ENCODE results near the gene LCTL.

LCTL gene, protein sequence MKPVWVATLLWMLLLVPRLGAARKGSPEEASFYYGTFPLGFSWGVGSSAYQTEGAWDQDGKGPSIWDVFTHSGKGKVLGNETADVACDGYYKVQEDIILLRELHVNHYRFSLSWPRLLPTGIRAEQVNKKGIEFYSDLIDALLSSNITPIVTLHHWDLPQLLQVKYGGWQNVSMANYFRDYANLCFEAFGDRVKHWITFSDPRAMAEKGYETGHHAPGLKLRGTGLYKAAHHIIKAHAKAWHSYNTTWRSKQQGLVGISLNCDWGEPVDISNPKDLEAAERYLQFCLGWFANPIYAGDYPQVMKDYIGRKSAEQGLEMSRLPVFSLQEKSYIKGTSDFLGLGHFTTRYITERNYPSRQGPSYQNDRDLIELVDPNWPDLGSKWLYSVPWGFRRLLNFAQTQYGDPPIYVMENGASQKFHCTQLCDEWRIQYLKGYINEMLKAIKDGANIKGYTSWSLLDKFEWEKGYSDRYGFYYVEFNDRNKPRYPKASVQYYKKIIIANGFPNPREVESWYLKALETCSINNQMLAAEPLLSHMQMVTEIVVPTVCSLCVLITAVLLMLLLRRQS

DNA sequence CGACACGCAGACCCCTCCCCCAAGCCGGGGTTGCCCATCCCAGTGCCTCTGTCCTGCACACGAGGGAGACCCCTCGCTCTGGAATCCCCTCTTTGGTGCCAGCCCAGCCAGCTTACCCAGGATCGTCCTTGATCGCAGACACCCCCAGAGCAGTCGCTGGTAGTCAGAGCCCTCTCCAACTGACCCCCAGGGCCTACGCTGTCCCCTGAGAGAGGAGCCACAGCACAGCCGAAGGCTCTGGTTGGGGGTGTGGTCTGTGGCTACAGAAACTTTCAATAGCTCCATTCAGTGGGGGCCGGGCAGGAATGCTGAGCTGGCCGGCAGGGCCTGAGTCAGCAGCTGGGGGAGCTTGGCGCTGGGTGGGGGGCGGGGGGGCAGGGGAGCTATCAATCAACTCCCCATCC is at the start of gene LCTL:
Gene LCTL (minus strand): TSS at position 258 of the 404 bp plus-strand sequence. CDS start 633 bp downstream, outside the sequence.
- DNase-seq, result no peak

DNA sequence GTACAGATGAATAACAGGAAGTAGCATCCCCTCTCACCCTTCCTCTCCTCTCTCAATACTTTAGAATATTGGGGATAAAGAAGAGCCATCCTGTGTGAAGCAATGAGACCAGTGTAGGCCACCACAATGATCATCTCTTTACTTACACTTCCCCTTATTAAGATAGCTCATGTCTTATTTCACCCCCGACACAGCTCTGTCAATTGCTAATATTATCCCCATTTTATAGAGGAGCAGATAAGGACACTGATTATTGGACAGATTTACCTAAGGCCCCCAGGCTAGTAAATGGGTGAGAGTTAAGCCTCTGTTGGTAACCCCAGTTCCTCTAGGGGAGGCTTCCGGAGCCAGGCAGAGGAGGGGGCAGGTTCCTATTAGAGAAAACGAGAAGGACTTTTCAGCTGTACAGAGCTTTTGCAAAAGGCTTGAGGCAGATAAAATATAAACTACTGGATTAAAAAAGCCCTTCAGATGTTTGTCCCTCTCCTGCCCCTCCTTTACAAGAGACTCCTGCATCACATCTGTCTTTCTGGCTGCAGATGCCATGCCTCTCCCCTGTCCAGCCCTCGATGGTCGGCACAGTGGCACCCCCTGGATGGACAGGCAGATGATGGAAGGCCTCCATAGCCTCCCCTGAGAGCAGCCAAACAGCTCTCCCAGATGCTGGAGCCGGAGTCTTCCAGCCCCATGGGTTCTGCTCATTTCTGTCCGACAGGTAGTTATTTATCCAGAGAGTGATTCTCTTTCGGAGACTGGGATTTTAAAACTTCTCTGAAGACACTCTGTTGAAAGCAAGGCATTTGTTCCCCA is 49.4 kb upstream of the LCTL start:
- DNase-seq, result no peak

DNA sequence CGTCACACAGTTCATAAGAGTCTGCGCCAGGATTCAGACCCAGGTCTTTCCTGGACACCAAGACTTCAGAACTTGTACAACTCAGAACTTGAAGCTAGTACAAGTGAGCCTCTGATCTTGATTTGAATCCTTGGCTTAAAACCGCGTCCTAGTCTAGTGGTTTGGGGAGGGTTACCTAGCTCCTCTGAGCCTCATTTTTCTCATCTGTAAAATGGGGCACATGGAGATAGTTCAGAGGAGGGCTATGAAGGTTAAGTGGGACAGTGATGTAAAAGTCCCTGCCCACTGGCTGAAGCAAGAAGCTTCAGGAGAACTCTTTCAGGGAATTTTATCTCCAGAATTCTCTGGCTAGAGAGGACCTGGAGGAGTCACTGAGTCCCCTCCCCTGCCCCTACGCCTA is 48.7 kb upstream of the LCTL start:
- no peak for DNase-seq

DNA sequence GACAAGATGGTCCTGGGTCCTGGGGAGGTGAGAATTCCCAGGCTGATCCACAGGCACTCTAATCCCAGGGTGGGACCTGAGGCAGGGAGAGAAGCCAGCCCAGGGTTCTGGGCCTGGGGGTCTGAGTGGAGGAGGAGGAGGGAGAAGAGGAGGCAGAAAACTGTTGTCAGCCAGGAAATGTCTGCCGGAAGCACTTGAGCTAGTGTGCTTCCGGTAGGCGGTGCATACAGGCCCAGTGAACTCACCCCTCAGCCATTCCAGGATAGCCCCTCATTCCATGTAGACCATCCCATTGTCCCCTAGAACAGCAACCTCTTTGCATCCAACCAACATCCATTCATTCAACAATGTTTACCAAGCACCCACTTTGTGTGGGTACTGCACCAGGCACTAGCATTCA is 47.9 kb upstream of the LCTL start:
- DNase-seq, result no peak

DNA sequence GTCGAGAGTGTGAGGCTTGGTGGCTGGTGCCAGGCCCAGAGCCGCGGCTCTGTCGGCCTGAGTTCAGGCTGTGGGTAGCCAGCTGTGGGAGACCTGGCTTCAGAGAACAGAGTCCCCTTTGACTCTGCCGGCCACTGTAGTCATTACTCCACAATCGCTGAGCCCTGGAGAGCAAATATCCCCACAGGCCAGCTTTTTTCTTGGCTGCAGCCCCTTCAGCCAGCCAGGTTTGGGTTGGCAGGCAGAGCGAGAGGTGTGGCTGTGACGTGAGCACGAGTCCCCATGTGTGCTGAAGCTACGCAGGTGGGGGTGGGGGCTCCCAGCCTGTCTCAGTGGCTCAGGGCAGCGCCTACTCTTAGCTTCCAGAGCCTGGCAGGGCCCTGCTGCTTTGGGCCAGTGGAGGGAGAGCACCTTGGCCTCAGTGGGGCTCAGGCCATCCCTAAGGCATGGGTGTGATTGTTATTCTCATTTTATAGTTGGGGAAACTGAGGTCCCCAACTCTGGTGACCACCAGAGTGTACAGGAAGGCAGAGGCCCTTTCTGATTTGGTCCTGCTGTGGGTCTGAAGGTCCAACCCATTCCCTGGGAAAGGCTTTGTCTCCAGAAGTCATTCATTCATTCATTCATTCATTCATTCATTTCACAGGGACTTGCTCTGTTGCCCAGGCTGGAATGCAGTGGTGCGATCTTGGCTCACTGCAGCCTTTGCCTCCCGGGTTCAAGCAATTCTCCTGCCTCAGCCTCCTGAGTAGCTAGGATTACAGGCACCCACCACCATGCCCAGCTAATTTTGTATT is 45.7 kb upstream of the LCTL start:
- no peak for DNase-seq

DNA sequence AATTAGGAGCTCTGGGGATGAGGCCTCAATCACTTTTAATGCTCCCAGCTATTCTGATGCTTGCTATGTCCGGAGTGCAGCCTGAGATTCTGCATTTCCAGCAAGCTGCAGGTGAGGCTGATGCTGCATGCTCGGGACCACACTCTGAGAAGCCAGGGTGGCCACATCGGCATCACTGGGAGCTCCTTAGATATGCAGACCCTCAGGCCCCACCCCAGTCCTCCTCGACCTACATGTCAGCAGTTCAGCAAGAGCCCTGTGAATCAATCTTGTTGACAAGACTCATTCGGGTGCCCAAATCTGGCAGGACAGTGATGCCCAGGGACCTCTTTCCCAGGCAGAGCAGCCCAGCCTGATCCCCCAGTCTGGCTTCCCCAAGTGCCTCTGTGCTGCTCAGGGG is 44.1 kb upstream of the LCTL start:
- DNase-seq, result no peak

DNA sequence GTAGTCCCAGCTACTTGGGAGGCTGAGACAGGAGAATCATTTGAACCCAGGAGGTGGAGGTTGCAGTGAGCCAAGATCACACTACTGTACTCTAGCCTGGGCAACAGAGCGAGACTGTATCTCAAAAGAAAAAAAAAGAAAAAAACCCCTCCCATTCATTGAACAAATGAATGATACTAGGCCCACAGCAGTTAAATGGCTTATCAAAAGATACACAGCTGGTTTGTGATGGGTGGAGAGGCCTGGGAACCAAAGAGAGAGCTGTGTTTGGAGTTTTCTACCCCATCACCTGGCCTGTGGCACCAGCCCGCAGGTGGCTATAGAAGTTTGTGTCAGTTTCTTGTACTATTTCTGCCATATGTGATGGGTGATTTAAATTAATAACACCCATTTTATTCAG is 43.1 kb upstream of the LCTL start:
- no peak for DNase-seq

DNA sequence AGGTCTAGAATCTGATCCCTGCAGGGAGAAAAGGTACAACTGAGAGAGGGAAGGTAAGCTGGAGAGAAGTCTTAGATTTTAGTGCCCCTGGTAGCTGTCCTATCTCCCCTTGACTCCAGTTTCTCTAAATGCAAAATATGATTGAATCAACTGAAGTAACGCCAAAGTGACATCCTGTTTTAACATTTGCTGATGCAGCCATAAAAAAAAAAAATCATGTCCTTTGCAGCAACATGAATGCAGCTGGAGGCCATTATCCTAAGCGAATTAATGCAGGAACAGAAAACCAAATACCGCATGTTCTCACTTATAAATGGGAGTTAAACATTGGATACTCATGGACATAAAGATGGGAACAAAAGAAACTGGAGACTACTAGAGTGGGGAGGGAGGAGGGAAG is 42.4 kb upstream of the LCTL start:
- no peak for DNase-seq

DNA sequence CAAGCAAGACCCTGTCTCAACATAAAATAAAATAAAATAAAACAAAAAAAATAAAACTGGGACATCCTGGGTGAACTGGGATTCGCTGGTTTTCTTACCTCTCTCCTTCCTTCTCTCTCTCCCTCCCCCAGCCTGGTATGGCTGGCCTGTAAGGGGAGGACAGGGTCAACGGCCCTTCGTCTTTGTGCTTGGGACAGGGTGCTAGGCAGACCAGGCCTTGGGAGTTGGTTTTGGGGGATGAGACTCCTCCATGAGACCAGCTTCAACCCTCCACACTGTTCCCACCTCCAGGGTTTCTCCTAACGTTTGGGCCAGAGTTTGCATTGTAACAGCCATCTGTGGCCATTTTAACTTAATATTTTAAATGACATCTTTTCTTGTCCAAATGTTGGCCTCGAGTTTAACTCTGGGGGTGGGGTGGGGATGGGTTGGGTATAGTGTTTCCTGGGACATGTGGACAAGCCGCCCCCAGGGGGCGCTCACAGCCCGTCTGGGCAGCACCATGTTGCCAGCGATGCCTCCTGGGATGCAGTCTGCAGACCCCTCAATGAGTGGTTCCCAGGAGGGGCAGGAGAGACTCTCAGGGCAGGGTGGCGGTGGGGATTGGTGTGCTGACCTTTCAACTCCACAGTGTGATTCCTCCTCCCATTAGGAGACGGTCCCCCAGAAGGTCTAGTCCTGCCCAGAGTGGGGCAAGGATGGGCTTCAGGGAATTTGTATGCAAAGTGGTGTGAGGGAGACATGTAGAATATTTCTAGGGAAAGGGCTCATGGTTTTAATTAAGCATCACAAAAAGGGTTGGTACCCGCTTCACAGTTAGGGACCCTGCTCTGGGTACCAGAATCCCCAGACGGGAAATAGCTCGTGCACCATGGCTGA is 37.7 kb upstream of the LCTL start:
- DNase-seq, result peak; percentile 29

DNA sequence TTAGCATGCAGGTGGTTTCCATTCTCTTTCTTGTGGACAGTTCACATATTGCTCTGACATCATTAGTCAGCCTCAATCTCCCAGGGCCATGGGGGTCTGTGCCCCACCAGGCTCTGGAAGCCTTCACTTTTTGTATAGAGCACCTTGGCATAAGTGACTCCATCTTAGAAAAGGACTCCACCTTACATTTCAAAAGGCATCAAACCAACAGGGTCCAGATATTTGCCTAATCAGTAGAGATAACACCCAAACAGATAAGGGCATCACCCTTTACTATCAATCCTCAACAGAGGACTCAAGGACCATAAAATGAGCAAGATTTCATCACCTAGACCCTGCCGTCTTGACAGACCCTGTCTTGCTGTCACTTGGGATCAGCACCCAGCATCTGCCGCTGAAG is 35.7 kb upstream of the LCTL start:
- no peak for DNase-seq

DNA sequence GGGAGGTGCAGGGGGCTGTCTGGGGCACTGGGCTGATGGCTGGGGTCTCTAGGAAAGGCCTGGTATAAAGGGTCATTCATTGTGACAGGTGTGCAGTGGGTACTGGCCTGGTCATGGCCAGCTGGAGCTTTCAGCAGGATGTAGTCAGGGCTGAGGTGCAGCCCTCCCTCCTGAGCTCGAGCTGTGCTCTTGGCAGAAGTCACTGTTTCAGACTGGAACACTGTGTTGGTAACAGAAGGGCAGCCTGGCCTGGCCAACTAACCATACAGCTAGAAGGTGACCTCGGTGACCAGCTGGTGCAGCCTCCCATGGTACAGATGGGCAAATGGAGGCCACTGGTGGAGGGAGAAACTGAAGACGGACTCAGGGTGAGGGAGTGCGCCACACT is 34.4 kb upstream of the LCTL start:
- no peak for DNase-seq

DNA sequence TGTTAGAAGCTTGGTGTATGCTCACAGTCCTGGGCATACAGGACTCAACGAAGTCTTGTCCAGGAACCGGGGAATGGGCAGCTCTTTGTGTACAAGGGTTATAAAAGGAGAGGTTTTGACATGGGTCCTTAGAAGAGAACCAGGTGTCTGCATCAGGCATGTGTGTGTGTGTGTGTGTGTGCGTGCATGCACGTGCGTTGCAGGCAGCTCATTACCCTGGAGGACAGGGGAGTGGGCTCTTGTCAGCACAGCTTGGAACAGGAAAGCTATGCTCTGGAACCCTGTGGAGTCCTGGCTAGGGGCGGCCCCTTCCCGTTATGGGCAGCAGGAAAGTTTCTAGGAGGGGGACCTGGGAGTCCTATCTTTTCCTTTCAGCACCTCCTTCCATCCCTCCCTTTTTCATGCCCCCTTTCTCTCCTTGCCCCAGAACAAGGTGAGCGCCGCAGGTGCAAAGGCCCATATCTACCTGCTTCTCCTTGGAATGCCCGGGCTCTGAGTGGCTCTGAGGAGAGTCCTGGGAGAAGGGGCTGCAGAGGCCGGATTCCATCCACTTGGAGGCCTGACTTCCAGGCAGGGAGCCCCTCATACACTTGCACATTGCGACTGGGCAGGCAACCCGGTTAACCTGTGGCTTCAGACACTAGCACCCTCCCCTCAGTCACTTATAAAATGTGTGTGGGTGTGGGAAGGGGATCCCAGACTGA is 33.9 kb upstream of the LCTL start:
- DNase-seq, result no peak

DNA sequence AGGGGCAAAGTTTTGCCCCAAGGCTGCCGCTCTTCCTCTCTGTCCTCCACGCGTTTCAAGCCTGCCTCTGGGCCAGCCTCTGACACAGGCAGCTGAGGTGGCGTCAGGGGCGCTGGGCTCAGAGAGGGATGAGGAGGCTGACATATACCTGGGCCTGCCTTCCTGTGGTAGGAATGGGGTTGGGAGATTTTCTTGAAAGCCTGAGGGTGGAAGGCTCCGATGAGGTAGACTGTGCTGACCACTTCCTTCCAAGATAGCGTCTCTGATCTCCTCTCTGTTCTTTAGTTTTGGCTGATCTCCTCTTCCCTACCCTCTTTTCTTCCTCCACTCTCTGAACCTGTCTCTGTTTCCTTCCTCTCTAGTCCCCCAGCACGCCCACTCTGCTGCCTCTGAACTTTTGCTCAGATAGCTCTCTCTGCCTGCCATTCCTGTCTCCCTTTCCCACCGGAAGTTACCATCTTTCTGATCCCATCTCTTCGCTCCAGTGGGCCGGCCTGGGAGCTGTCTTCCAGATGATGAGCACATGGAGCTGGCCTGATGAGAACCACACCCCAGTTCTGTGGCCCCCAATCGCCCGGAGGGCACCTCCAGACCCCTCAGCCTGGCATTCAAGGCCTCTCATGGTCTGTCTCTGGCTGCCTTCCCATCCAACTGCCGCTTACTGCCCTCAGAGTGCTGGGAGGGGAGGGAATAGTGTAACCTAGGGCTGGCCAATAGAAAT is 32.5 kb upstream of the LCTL start:
- DNase-seq, result no peak

DNA sequence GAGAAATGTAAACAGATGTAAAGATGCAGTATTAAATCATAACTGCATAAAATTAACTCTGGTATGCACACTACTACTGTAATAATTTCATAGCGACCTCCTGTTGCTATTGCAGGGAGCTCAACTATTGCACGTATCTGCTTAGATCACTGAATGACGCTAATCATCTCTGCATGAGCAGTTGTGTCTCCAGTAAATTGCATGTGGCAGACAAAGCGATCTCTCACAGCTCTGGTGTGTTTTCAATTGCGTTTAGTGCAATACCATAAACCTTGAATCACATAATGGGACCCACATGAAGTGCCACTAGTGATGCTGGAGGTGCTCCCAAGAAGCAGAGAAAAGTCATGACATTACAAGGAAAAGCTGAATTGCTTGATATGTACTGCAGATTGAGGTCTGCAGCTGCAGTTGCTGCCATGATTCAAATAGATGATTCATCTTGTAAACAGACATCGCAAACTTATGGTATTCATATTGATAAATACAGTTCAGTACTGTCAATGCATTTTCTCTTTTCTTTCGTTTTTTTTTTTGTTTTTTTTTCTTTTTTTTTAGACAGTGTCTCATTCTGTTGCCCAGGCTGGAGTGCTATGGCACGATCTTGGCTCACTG is 30.2 kb upstream of the LCTL start:
- no peak for DNase-seq

DNA sequence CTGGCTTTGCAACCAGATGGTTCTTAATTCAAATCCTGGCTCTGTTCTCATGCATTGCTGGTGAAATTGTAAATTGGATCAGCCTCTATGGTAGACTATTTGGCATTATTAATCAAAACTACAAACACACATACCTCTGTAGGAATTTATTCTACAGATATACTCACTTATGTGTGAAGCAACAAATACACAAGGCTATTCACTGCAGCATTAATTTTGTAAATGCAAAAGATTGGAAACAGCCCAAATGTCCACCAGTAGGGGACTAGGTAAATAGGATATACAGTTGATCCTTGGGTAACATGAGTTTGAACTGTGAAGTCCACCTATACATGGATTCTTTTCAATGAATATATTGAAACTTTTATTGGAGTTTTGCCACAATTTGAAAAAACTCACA is 29.5 kb upstream of the LCTL start:
- DNase-seq, result no peak

DNA sequence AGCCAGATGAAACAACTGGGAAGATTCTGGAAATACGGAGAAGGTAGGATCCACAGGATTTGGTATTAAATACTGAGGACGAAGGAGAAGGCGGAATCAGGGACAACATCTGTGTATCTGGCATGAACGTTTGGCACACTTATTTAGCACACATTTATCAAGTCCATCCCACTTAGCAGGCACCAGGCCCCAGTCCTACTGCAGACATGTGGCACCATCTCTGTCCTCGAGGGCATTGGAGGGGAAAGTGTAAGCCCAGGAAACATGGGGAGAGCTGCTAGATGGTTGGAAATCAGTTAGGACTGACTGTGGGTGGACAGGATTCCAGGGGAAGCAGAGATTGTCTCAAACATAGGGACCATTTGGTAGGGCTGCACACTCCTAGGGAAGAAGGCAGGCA is 29.0 kb upstream of the LCTL start:
- no peak for DNase-seq

DNA sequence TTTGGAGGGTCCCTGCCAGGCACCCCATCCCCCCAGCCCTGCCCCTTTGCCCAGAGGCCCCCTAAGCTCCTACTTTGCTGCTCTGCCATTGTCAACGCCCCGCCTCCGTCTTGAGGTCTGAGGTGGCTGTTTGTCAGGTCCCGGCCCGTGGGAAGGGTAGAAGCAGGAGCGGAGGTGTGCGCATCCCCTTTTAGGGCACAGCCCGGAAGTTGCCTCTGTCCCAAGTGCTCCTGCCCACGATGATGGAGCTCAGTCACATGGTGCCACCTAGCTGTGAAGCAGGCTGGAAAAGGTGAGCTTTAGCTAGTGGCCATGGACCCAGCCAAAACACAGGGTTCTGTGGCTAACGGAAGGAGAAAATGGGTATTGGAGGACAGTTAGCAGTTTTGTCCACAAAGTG is 28.5 kb upstream of the LCTL start:
- no peak for DNase-seq

DNA sequence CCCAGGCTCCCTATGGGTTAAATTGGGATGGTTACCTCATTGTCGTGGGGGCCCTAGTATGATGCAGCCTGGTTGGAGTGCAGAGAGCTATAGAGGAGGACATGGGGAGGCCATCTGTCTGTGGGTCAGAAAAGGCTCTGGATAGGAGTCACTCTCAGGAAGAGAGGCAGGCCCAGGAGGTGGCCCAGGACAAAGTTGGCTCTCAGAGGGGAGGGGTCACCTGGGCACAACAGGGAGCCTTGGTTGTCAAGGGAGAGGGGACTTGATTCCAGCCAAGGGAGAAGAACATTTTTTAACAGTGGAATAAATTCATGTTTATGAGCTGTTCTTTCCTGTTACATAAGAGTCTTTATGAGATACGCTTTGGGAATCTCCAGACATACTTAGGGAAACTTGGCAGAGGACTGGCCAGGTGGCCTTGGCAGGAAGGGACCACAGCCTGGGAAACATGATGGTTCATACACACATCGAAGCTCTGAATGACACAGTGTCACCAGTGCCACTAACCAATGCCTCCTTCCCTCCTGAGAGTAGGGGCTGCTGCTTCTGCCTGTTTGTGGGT is 27.5 kb upstream of the LCTL start:
- no peak for DNase-seq

DNA sequence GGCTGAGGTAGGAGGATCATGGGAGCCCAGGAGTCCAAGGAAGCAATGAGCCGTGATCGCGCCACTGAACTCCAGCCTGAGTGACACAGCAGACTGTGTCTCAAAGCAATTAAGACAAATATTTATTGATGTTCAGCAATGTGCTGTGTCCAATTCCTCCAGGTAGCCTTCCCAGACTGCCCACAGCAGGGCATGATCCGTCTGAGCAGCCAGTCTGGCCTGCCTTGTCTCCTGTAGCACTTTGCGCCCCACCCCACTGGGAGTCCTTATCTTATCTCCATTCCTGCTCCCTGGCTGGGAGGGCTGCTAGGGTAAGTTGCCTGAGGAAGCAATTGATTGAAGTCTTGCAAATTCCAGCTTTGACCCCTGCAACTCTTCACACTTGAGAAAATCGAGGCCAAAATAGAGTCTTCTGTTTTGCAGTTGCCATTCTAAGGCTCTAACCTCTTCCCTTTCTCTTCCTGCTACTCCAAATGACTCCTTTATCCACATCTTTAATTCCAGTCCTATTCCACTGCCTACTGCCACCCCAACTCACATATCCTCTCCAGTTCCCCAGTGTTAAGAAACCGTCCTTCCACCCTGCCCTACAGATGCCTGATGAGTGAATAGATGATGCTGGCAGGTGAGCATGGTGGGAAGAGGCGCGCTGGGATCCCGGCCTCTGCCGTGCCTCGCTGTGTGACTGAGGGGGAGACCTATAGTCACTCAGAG is 26.9 kb upstream of the LCTL start:
- DNase-seq, result no peak

Measured in activated effector memory CD4-positive, alpha-beta T cell treated with Interleukin-2 at 50 U/mL for 16 hours (primary cell).